GM18873 (cell line): ENCODE results near the gene MUCL3.
"Not testable (repeated sequence)": the region's sequence is repeated elsewhere in the genome, so short reads cannot be mapped to it uniquely, and the experiment has no call there.

Source experiments
- ATAC-seq: cut with Tn5 transposase; IDR thresholded peaks from one replicate; pipeline ENCODE4 v1.9.1; 2021; ENCODE audit warnings: mild to moderate bottlenecking, moderate library complexity, moderate number of reproducible peaks; ENCODE audit not compliant: unreplicated experiment, low FRiP score

The MUCL3 gene

GRCh38 chr6:30970946-30971345, 30.2 kb downstream of the MUCL3 start:
- no peak for ATAC-seq

- ATAC-seq = no peak
Measured at GRCh38 chr6:30972816-30973215, 32.0 kb downstream of the MUCL3 start.

- ATAC-seq = no peak
Measured at GRCh38 chr6:30974490-30975252, 33.9 kb downstream of the MUCL3 start.

- ATAC-seq = no peak
Measured at GRCh38 chr6:30979141-30979540, 38.4 kb downstream of the MUCL3 start.

GRCh38 chr6:30979690-30980089, 38.9 kb downstream of the MUCL3 start:
- no peak for ATAC-seq

- ATAC-seq = no peak
Measured at GRCh38 chr6:30981942-30982772, 41.4 kb downstream of the MUCL3 start.

- no peak for ATAC-seq
Measured at GRCh38 chr6:30983439-30983838, 42.7 kb downstream of the MUCL3 start, which contains the start of gene MUC21. Gene MUC21, plus strand, starts transcription at chr6:30983718. Its CDS starts 241 bp downstream, at chr6:30983959.

- no peak for ATAC-seq
Measured at GRCh38 chr6:30985490-30985889, 44.7 kb downstream of the MUCL3 start.

GRCh38 chr6:30987304-30987703, 46.5 kb downstream of the MUCL3 start:
- no peak for ATAC-seq

GRCh38 chr6:30988209-30988825, 47.5 kb downstream of the MUCL3 start:
- ATAC-seq = no peak

GRCh38 chr6:30990422-30991086, 49.8 kb downstream of the MUCL3 start:
- no peak for ATAC-seq

- no peak for ATAC-seq
Measured at GRCh38 chr6:30991891-30992290, 51.1 kb downstream of the MUCL3 start.

GRCh38 chr6:30997301-30997700, 56.5 kb downstream of the MUCL3 start:
- ATAC-seq = no peak

- no peak for ATAC-seq
Measured at GRCh38 chr6:30998785-30999184, 58.0 kb downstream of the MUCL3 start.

- ATAC-seq = not testable (repeated sequence)
Measured at GRCh38 chr6:31000067-31000860, 59.5 kb downstream of the MUCL3 start.

GRCh38 chr6:31001281-31001888, 60.6 kb downstream of the MUCL3 start:
- ATAC-seq = no peak

- ATAC-seq = no peak
Measured at GRCh38 chr6:31002471-31002870, 61.7 kb downstream of the MUCL3 start.
